ENCODE results near the gene CD4.

The CD4 gene

GRCh38 chr12:6771509-6772330, 17.6 kb upstream of the CD4 start:
- H3K4me1 ChIP-seq (ENCODE audit: control insufficient read depth, insufficient read depth, low read length, unreplicated experiment) = peaks cover 14% of the 10 kb centered on the region
- H3K27ac ChIP-seq (ENCODE audit: low read depth, low read length) = no peak overlapping the region
- no peak overlapping the region for H2AFZ ChIP-seq (ENCODE audit: low read length, unreplicated experiment)
- peaks cover 23% of the 10 kb centered on the region for H3K79me2 ChIP-seq (ENCODE audit: control insufficient read depth, insufficient read depth, low read length, unreplicated experiment)
- no peak overlapping the region for H3K4me3 ChIP-seq (ENCODE audit: low read depth, low read length)
- no peaks in the 10 kb centered on the region for H3K36me3 ChIP-seq (ENCODE audit: insufficient read depth, low read length)
- no peaks in the 10 kb centered on the region for H3K27me3 ChIP-seq (ENCODE audit: insufficient read depth, low read length)

GRCh38 chr12:6772331-6772695, 17.0 kb upstream of the CD4 start, which contains the start of gene LAG3:
LAG3 (plus strand) TSS chr12:6772520; CDS start chr12:6772853, 333 bp downstream.
- Histone ChIP-seq H3K36me3 (ENCODE audit: insufficient read depth, low read length) (no peaks in the 10 kb centered on the region), H3K4me3 (ENCODE audit: low read depth, low read length) (no peak within 1 kb of the TSS), H2AFZ (ENCODE audit: low read length, unreplicated experiment) (no peak within 1 kb of the TSS), H3K27ac (ENCODE audit: low read depth, low read length) (no peak within 1 kb of the TSS), H3K79me2 (ENCODE audit: control insufficient read depth, insufficient read depth, low read length, unreplicated experiment) (peaks cover 17% of the 10 kb centered on the region), H3K4me1 (ENCODE audit: control insufficient read depth, insufficient read depth, low read length, unreplicated experiment) (peaks cover 14% of the 10 kb centered on the region), H3K27me3 (ENCODE audit: insufficient read depth, low read length) (no peaks in the 10 kb centered on the region)

- H3K27ac ChIP-seq (ENCODE audit: low read depth, low read length) = no peak overlapping the region
- H3K79me2 ChIP-seq (ENCODE audit: control insufficient read depth, insufficient read depth, low read length, unreplicated experiment) = peaks cover 11% of the 10 kb centered on the region
- peaks cover 14% of the 10 kb centered on the region for H3K4me1 ChIP-seq (ENCODE audit: control insufficient read depth, insufficient read depth, low read length, unreplicated experiment)
- no peak overlapping the region for H2AFZ ChIP-seq (ENCODE audit: low read length, unreplicated experiment)
- no peak overlapping the region for H3K4me3 ChIP-seq (ENCODE audit: low read depth, low read length)
- no peaks in the 10 kb centered on the region for H3K27me3 ChIP-seq (ENCODE audit: insufficient read depth, low read length)
- H3K36me3 ChIP-seq (ENCODE audit: insufficient read depth, low read length) = no peaks in the 10 kb centered on the region
Observed at GRCh38 chr12:6772726-6773589, 16.4 kb upstream of the CD4 start.

- no peaks in the 10 kb centered on the region for H3K36me3 ChIP-seq (ENCODE audit: insufficient read depth, low read length)
- H3K4me3 ChIP-seq (ENCODE audit: low read depth, low read length) = no peak overlapping the region
- no peaks in the 10 kb centered on the region for H3K27me3 ChIP-seq (ENCODE audit: insufficient read depth, low read length)
- H3K79me2 ChIP-seq (ENCODE audit: control insufficient read depth, insufficient read depth, low read length, unreplicated experiment) = peaks cover 3% of the 10 kb centered on the region
- H3K4me1 ChIP-seq (ENCODE audit: control insufficient read depth, insufficient read depth, low read length, unreplicated experiment) = peaks cover 9% of the 10 kb centered on the region
- no peak overlapping the region for H2AFZ ChIP-seq (ENCODE audit: low read length, unreplicated experiment)
- no peak overlapping the region for H3K27ac ChIP-seq (ENCODE audit: low read depth, low read length)
Observed at GRCh38 chr12:6773590-6774351, 15.6 kb upstream of the CD4 start.

- Histone ChIP-seq H3K27ac (ENCODE audit: low read depth, low read length) (no peak overlapping the region), H3K79me2 (ENCODE audit: control insufficient read depth, insufficient read depth, low read length, unreplicated experiment) (no peaks in the 10 kb centered on the region), H3K4me3 (ENCODE audit: low read depth, low read length) (no peak overlapping the region), H3K4me1 (ENCODE audit: control insufficient read depth, insufficient read depth, low read length, unreplicated experiment) (peaks cover 3% of the 10 kb centered on the region), H2AFZ (ENCODE audit: low read length, unreplicated experiment) (no peak overlapping the region), H3K36me3 (ENCODE audit: insufficient read depth, low read length) (no peaks in the 10 kb centered on the region), H3K27me3 (ENCODE audit: insufficient read depth, low read length) (no peaks in the 10 kb centered on the region)
Observed at GRCh38 chr12:6774499-6775062, 14.7 kb upstream of the CD4 start.

- H3K36me3 ChIP-seq (ENCODE audit: insufficient read depth, low read length) = no peaks in the 10 kb centered on the region
- peaks cover 3% of the 10 kb centered on the region for H3K4me1 ChIP-seq (ENCODE audit: control insufficient read depth, insufficient read depth, low read length, unreplicated experiment)
- no peaks in the 10 kb centered on the region for H3K79me2 ChIP-seq (ENCODE audit: control insufficient read depth, insufficient read depth, low read length, unreplicated experiment)
- H3K27ac ChIP-seq (ENCODE audit: low read depth, low read length) = no peak overlapping the region
- H2AFZ ChIP-seq (ENCODE audit: low read length, unreplicated experiment) = no peak overlapping the region
- no peak overlapping the region for H3K4me3 ChIP-seq (ENCODE audit: low read depth, low read length)
- no peaks in the 10 kb centered on the region for H3K27me3 ChIP-seq (ENCODE audit: insufficient read depth, low read length)
Observed at GRCh38 chr12:6775185-6776174, 13.8 kb upstream of the CD4 start.

- H3K36me3 ChIP-seq (ENCODE audit: insufficient read depth, low read length) = no peaks in the 10 kb centered on the region
- H3K4me3 ChIP-seq (ENCODE audit: low read depth, low read length) = no peak overlapping the region
- H3K27ac ChIP-seq (ENCODE audit: low read depth, low read length) = no peak overlapping the region
- no peak overlapping the region for H2AFZ ChIP-seq (ENCODE audit: low read length, unreplicated experiment)
- peaks cover 3% of the 10 kb centered on the region for H3K4me1 ChIP-seq (ENCODE audit: control insufficient read depth, insufficient read depth, low read length, unreplicated experiment)
- H3K79me2 ChIP-seq (ENCODE audit: control insufficient read depth, insufficient read depth, low read length, unreplicated experiment) = no peaks in the 10 kb centered on the region
- H3K27me3 ChIP-seq (ENCODE audit: insufficient read depth, low read length) = no peaks in the 10 kb centered on the region
Observed at GRCh38 chr12:6777386-6777785, 11.9 kb upstream of the CD4 start.

- Histone ChIP-seq H3K79me2 (ENCODE audit: control insufficient read depth, insufficient read depth, low read length, unreplicated experiment) (no peaks in the 10 kb centered on the region), H3K4me1 (ENCODE audit: control insufficient read depth, insufficient read depth, low read length, unreplicated experiment) (peaks cover 3% of the 10 kb centered on the region), H3K27ac (ENCODE audit: low read depth, low read length) (no peak overlapping the region), H3K36me3 (ENCODE audit: insufficient read depth, low read length) (no peaks in the 10 kb centered on the region), H3K4me3 (ENCODE audit: low read depth, low read length) (peak overlapping the region; percentile 64), H2AFZ (ENCODE audit: low read length, unreplicated experiment) (peak overlapping the region; percentile 35), H3K27me3 (ENCODE audit: insufficient read depth, low read length) (no peaks in the 10 kb centered on the region)
Observed at GRCh38 chr12:6778217-6778573, 11.1 kb upstream of the CD4 start.

GRCh38 chr12:6778574-6779550, 10.5 kb upstream of the CD4 start:
- H3K79me2 ChIP-seq (ENCODE audit: control insufficient read depth, insufficient read depth, low read length, unreplicated experiment) = no peaks in the 10 kb centered on the region
- H3K4me3 ChIP-seq (ENCODE audit: low read depth, low read length) = peak overlapping the region; percentile 64
- H3K4me1 ChIP-seq (ENCODE audit: control insufficient read depth, insufficient read depth, low read length, unreplicated experiment) = peaks cover 3% of the 10 kb centered on the region
- peak overlapping the region; percentile 35 for H2AFZ ChIP-seq (ENCODE audit: low read length, unreplicated experiment)
- no peak overlapping the region for H3K27ac ChIP-seq (ENCODE audit: low read depth, low read length)
- H3K27me3 ChIP-seq (ENCODE audit: insufficient read depth, low read length) = no peaks in the 10 kb centered on the region
- H3K36me3 ChIP-seq (ENCODE audit: insufficient read depth, low read length) = no peaks in the 10 kb centered on the region

Measured in ACC112 (cell line).